ENCODE data around the gene FEM1A. TPM values are rescaled to one million over a fixed set of nuclear protein-coding genes. Genes with fewer than 3 reads are reported as not detected.

FEM1A gene
- total and polyA plus RNA-seq, 2 donors (not counting 3 experiments of a cell fraction or from before 2014, with no cell fraction given): 5.1 to 11.4 TPM

- intact Hi-C loops (cut with micrococcal nuclease): no loop called here
- Histone ChIP-seq H3K9me1 (replicated peaks; ENCODE audit: control insufficient read depth, extremely low read depth, insufficient read depth, low read length) (no peaks in the 10 kb centered on the region), H3K36me3 (ENCODE audit: control insufficient read depth in 2 of 2, extremely low read depth in 1 of 2, insufficient read depth in 2 of 2, low read length in 2 of 2) (peaks cover 2 to 9% of the 10 kb centered on the region in 2 experiments), H3K27me3 (ENCODE audit: control insufficient read depth in 2 of 2, insufficient read depth in 2 of 2, low read length in 2 of 2) (no peaks in the 10 kb centered on the region), H3K9ac (replicated peaks; ENCODE audit: extremely low read depth, insufficient read depth, low read length) (no peak overlapping the region), H4K20me1 (replicated peaks; ENCODE audit: control insufficient read depth, extremely low read depth, insufficient read depth, low read length) (no peaks in the 10 kb centered on the region), H3K27ac (ENCODE audit: insufficient read depth, low read depth, low read length) (no peak overlapping the region), H3K4me3 (replicated peaks in 1 of 3; ENCODE audit: insufficient read depth in 1 of 3, low read depth in 1 of 3, low read length in 3 of 3) (no peak overlapping the region), H2AFZ (ENCODE audit: low read depth, low read length) (no peak overlapping the region), H3K79me2 (ENCODE audit: control insufficient read depth, insufficient read depth, low read length) (peaks cover 47% of the 10 kb centered on the region), H3K4me2 (ENCODE audit: insufficient read depth, low read length) (no peak overlapping the region), H3K4me1 (ENCODE audit: control insufficient read depth, extremely low read depth, insufficient read depth, low read length) (peaks cover 8% of the 10 kb centered on the region), H3K9me3 (replicated peaks; ENCODE audit: control insufficient read depth, insufficient read depth, low read length) (no peaks in the 10 kb centered on the region)
- ChIA-PET POLR2A (no interaction called here), CTCF (interaction anchor here (1.7 kb wide), 1 partner anchor 56 kb away, joined by 3 read pairs; no protein-coding TSS in a partner anchor)
- BruUV-seq (replicated peaks): no TSS peak
- no peak for DNase-seq (ENCODE audit: low read depth, low spot score)
- TF ChIP-seq MYC (IDR thresholded peaks at IDR 0.05; ENCODE audit: low read depth, low read length) (no peak), GATA2 (IDR thresholded peaks at IDR 0.05; ENCODE audit: insufficient read depth, insufficient read length, low read depth, low read length) (no peak), POLR2AphosphoS5 (IDR thresholded peaks at IDR 0.05; ENCODE audit: insufficient read depth, low read depth, low read length) (no peak), EZH2 (IDR thresholded peaks at IDR 0.05; ENCODE audit: borderline replicate concordance, low read depth, low read length, severe bottlenecking) (no peak), FOS (IDR thresholded peaks at IDR 0.05; ENCODE audit: borderline replicate concordance, insufficient read depth, low read length) (no peak)
- dilution Hi-C loops (cut with MboI; ENCODE audit: extremely low pct_ligation_motif_present, low sequenced_read_pairs): no loop called here
- FAIRE-seq: no peak
Measured at GRCh38 chr19:4795400-4795799, 3.9 kb downstream of the FEM1A start.

- Histone ChIP-seq H3K9ac (replicated peaks; ENCODE audit: extremely low read depth, insufficient read depth, low read length) (no peak overlapping the region), H3K4me2 (ENCODE audit: insufficient read depth, low read length) (no peak overlapping the region), H4K20me1 (replicated peaks; ENCODE audit: control insufficient read depth, extremely low read depth, insufficient read depth, low read length) (no peaks in the 10 kb centered on the region), H2AFZ (ENCODE audit: low read depth, low read length) (no peak overlapping the region), H3K27me3 (ENCODE audit: control insufficient read depth in 2 of 2, insufficient read depth in 2 of 2, low read length in 2 of 2) (no peaks in the 10 kb centered on the region), H3K4me1 (ENCODE audit: control insufficient read depth, extremely low read depth, insufficient read depth, low read length) (no peaks in the 10 kb centered on the region), H3K9me1 (replicated peaks; ENCODE audit: control insufficient read depth, extremely low read depth, insufficient read depth, low read length) (no peaks in the 10 kb centered on the region), H3K4me3 (replicated peaks in 1 of 3; ENCODE audit: insufficient read depth in 1 of 3, low read depth in 1 of 3, low read length in 3 of 3) (no peak overlapping the region), H3K36me3 (ENCODE audit: control insufficient read depth in 2 of 2, extremely low read depth in 1 of 2, insufficient read depth in 2 of 2, low read length in 2 of 2) (peaks cover 2% of the 10 kb centered on the region in 2 experiments), H3K9me3 (replicated peaks; ENCODE audit: control insufficient read depth, insufficient read depth, low read length) (no peaks in the 10 kb centered on the region), H3K27ac (ENCODE audit: insufficient read depth, low read depth, low read length) (no peak overlapping the region), H3K79me2 (ENCODE audit: control insufficient read depth, insufficient read depth, low read length) (peaks cover 10% of the 10 kb centered on the region)
- POLR2A ChIA-PET: no interaction called here
- no TSS peak for BruUV-seq (replicated peaks)
- TF ChIP-seq MAX (IDR thresholded peaks at IDR 0.05; ENCODE audit: insufficient read depth, insufficient read length): no peak
- no peak for TF ChIP-seq MYC (IDR thresholded peaks at IDR 0.05; ENCODE audit: low read depth, low read length)
- no peak for TF ChIP-seq POLR2A (IDR thresholded peaks at IDR 0.05; ENCODE audit: low read depth, low read length)
- TF ChIP-seq CTCF (IDR thresholded peaks at IDR 0.05; ENCODE audit: extremely low read depth in 1 of 2, insufficient read depth in 1 of 2, low read depth in 1 of 2, low read length in 2 of 2): no peak
- no peak for TF ChIP-seq POLR2AphosphoS5 (IDR thresholded peaks at IDR 0.05; ENCODE audit: insufficient read depth, low read depth, low read length)
- TF ChIP-seq JUN (IDR thresholded peaks at IDR 0.05; ENCODE audit: borderline replicate concordance, insufficient read depth, insufficient read length, low read depth): no peak
- no peak for TF ChIP-seq EZH2 (IDR thresholded peaks at IDR 0.05; ENCODE audit: borderline replicate concordance, low read depth, low read length, severe bottlenecking)
- dilution Hi-C loops (cut with MboI; ENCODE audit: extremely low pct_ligation_motif_present, low sequenced_read_pairs): no loop called here
- intact Hi-C loops (cut with micrococcal nuclease): no loop called here
- DNase-seq (ENCODE audit: low read depth, low spot score) (no peak), FAIRE-seq (no peak)
- CTCF ChIA-PET: interaction anchor here (0.9 to 3.2 kb wide), 2 partner anchors 9 to 51 kb away, joined by 4 to 15 read pairs; partner anchors contain the start of gene FEM1A
Measured at GRCh38 chr19:4800591-4801081, 9.1 kb downstream of the FEM1A start.

Measured in endothelial cell of umbilical vein (primary cell).